IMR-90 (cell line): Measurements from ENCODE around the gene TEX53. TPM values are rescaled to one million over a fixed set of nuclear protein-coding genes. Genes with fewer than 3 reads are reported as not detected.

Source experiments
- ATAC-seq: fragments of 200-7000 bp; cut with Tn5 transposase; 2 replicates; pipeline ENCODE4 v1.9.1; 2020; ENCODE audit warnings: low read depth, mild to moderate bottlenecking, moderate library complexity
- BruUV-seq: library from RNA; stranded (reverse); fragments of 400-500 nt; replicated peaks from 2 replicates; lab custom pipeline; 2021; lab: Mats Ljungman, UMichigan
- CTCF ChIA-PET: fragments of 300-600 bp; formaldehyde crosslinking; extraction: SDS; loops from one replicate; lab custom pipeline; 2021; ENCODE audit warnings: antibody characterized with exemption; lab: Yijun Ruan, JAX
- POLR2A ChIA-PET: fragments of 300-600 bp; sonication (Branson Sonifier 250); formaldehyde crosslinking; loops from one replicate; lab custom pipeline; 2022; ENCODE audit warnings: antibody characterized with exemption; ENCODE audit not compliant: unreplicated experiment; lab: Charles Lee
- DNase-seq: peaks from one replicate; pipeline ENCODE4 v3.0.0; 2013
- H2AFZ ChIP-seq: replicated peaks from 2 replicates; pipeline ENCODE3; 2013; ENCODE audit warnings: low read length, mild to moderate bottlenecking; ENCODE audit not compliant: poor library complexity
- H2AK5ac ChIP-seq: 2 replicates; pipeline ENCODE4 v1.6.1; 2013; ENCODE audit warnings: low read depth, low read length, inconsistent platforms
- H2AK9ac ChIP-seq: replicated peaks from 2 replicates; pipeline ENCODE3; 2013; ENCODE audit warnings: mild to moderate bottlenecking, low read depth, low read length, moderate library complexity; ENCODE audit not compliant: poor library complexity
- H2BK120ac ChIP-seq: 2 replicates; pipeline ENCODE4 v1.6.1; 2013; ENCODE audit warnings: low read depth, low read length, inconsistent platforms
- H2BK15ac ChIP-seq: 3 replicates; pipeline ENCODE4 v1.6.1; 2013; ENCODE audit warnings: low read depth, low read length, inconsistent platforms
- H2BK20ac ChIP-seq: 2 replicates; pipeline ENCODE4 v1.6.1; 2013; ENCODE audit warnings: low read depth, mild to moderate bottlenecking, inconsistent platforms, low read length, moderate library complexity
- H2BK5ac ChIP-seq: 2 replicates; pipeline ENCODE4 v1.6.1; 2013; ENCODE audit warnings: mild to moderate bottlenecking, low read depth, low read length, inconsistent platforms; ENCODE audit not compliant: poor library complexity, severe bottlenecking
- H3K14ac ChIP-seq: replicated peaks from 2 replicates; pipeline ENCODE4 v1.6.1; 2013; ENCODE audit warnings: low read depth, low read length, inconsistent platforms
- H3K18ac ChIP-seq: 2 replicates; pipeline ENCODE4 v1.6.1; 2013; ENCODE audit warnings: low read depth, low read length, control low read depth
- H3K23ac ChIP-seq: 2 replicates; pipeline ENCODE4 v1.6.1; 2013; ENCODE audit warnings: low read depth, low read length, inconsistent platforms
- H3K27ac ChIP-seq: 2 replicates; pipeline ENCODE4 v1.5.1; 2013; ENCODE audit warnings: mild to moderate bottlenecking, control low read depth, low read length; ENCODE audit not compliant: insufficient read depth
- H3K27me3 ChIP-seq: 2 replicates; pipeline ENCODE4 v1.6.1; 2013; ENCODE audit warnings: low read length; ENCODE audit not compliant: control insufficient read depth, insufficient read depth
- H3K36me3 ChIP-seq: 2 replicates; pipeline ENCODE4 v1.6.1; 2013; ENCODE audit warnings: low read length, mixed read lengths; ENCODE audit not compliant: control insufficient read depth, insufficient read depth
- H3K4ac ChIP-seq: 2 replicates; pipeline ENCODE4 v1.6.1; 2013; ENCODE audit warnings: low read depth, low read length, inconsistent platforms
- H3K4me1 ChIP-seq: 2 replicates; pipeline ENCODE4 v1.6.1; 2013; ENCODE audit warnings: low read length, mixed read lengths; ENCODE audit not compliant: control insufficient read depth, insufficient read depth
- H3K4me2 ChIP-seq: 2 replicates; pipeline ENCODE4 v1.6.1; 2013; ENCODE audit warnings: low read depth, mild to moderate bottlenecking, control low read depth, low read length, moderate library complexity
- H3K4me3 ChIP-seq: 2 replicates; pipeline ENCODE4 v1.5.1; 2013; ENCODE audit warnings: low read depth, mild to moderate bottlenecking, control low read depth, low read length, moderate library complexity; ENCODE audit not compliant: insufficient read depth
- H3K56ac ChIP-seq: 2 replicates; pipeline ENCODE4 v1.6.1; 2013; ENCODE audit warnings: low read length, inconsistent platforms; ENCODE audit not compliant: insufficient read depth; ENCODE audit errors: extremely low read depth
- H3K79me1 ChIP-seq, 2 experiments: 2 replicates each; pipeline ENCODE4 v1.6.1; 2013; ENCODE audit warnings: low read length in 2 of 2, inconsistent platforms in 1 of 2, low read depth in 1 of 2
- H3K9ac ChIP-seq: 2 replicates; pipeline ENCODE4 v1.6.1; 2013; ENCODE audit warnings: low read depth, low read length, control low read depth
- H3K9me1 ChIP-seq: 2 replicates; pipeline ENCODE4 v1.6.1; 2013; ENCODE audit warnings: low read length, inconsistent platforms; ENCODE audit not compliant: insufficient read depth
- H3K9me3 ChIP-seq: 2 replicates; pipeline ENCODE4 v1.6.1; 2013; ENCODE audit warnings: low read length; ENCODE audit not compliant: control insufficient read depth, insufficient read depth
- H4K20me1 ChIP-seq: 2 replicates; pipeline ENCODE4 v1.6.1; 2013; ENCODE audit warnings: low read length, inconsistent platforms; ENCODE audit not compliant: insufficient read depth
- H4K5ac ChIP-seq: 2 replicates; pipeline ENCODE4 v1.6.1; 2013; ENCODE audit warnings: mild to moderate bottlenecking, low read depth, low read length, control low read depth
- H4K8ac ChIP-seq, 2 experiments: 2 replicates each; pipeline ENCODE4 v1.6.1; 2013; ENCODE audit warnings: low read depth in 2 of 2, low read length in 2 of 2, control low read depth in 1 of 2, inconsistent platforms in 1 of 2
- H4K91ac ChIP-seq: 2 replicates; pipeline ENCODE4 v1.6.1; 2013; ENCODE audit warnings: low read depth, low read length, inconsistent platforms; ENCODE audit not compliant: insufficient read depth
- BHLHE40 ChIP-seq: fragments of 150-350 bp; IDR thresholded peaks from 2 replicates; pipeline ENCODE4 v1.6.1; 2016; ENCODE audit warnings: mild to moderate bottlenecking, low read depth, low read length
- CEBPB ChIP-seq: IDR thresholded peaks from 2 replicates; pipeline ENCODE4 v1.6.1; 2012; ENCODE audit warnings: low read depth, low read length, improper control_type of control experiment
- CHD1 ChIP-seq: IDR thresholded peaks from 2 replicates; pipeline ENCODE4 v1.6.1; 2012; ENCODE audit warnings: low read depth, low read length, improper control_type of control experiment
- CTCF ChIP-seq: conservative IDR thresholded peaks from 2 replicates; pipeline ENCODE4 v1.5.1; 2012; ENCODE audit warnings: mild to moderate bottlenecking, low read depth, low read length, improper control_type of control experiment
- ELK1 ChIP-seq: fragments of 150-350 bp; IDR thresholded peaks from 2 replicates; pipeline ENCODE4 v1.6.1; 2016; ENCODE audit warnings: low read depth, mild to moderate bottlenecking, low read length, moderate library complexity, borderline replicate concordance
- FOS ChIP-seq: fragments of 150-350 bp; IDR thresholded peaks from 2 replicates; pipeline ENCODE4 v1.6.1; 2016; ENCODE audit warnings: low read depth, low read length
- MAFK ChIP-seq: IDR thresholded peaks from 2 replicates; pipeline ENCODE4 v1.6.1; 2012; ENCODE audit warnings: low read depth, low read length, improper control_type of control experiment
- MAZ ChIP-seq: IDR thresholded peaks from 2 replicates; pipeline ENCODE4 v1.6.1; 2012; ENCODE audit warnings: low read depth, mild to moderate bottlenecking, low read length, improper control_type of control experiment, moderate library complexity, borderline replicate concordance
- MXI1 ChIP-seq: IDR thresholded peaks from 2 replicates; pipeline ENCODE4 v1.6.1; 2012; ENCODE audit warnings: low read depth, mild to moderate bottlenecking, low read length, moderate library complexity, borderline replicate concordance
- NFE2L2 ChIP-seq: fragments of 150-350 bp; IDR thresholded peaks from 2 replicates; pipeline ENCODE4 v1.6.1; 2016; ENCODE audit warnings: low read depth, mild to moderate bottlenecking, low read length
- POLR2A ChIP-seq: IDR thresholded peaks from 2 replicates; pipeline ENCODE4 v1.6.1; 2012; ENCODE audit warnings: mild to moderate bottlenecking, low read depth, low read length
- RAD21 ChIP-seq: IDR thresholded peaks from 2 replicates; pipeline ENCODE4 v1.6.1; 2012; ENCODE audit warnings: low read length, improper control_type of control experiment
- RCOR1 ChIP-seq: IDR thresholded peaks from 2 replicates; pipeline ENCODE4 v1.6.1; 2012; ENCODE audit warnings: mild to moderate bottlenecking, low read length, improper control_type of control experiment; ENCODE audit not compliant: insufficient replicate concordance
- RFX5 ChIP-seq: IDR thresholded peaks from 2 replicates; pipeline ENCODE4 v1.8.0; 2012; ENCODE audit warnings: low read depth, mild to moderate bottlenecking, low read length, moderate library complexity
- SMC3 ChIP-seq: fragments of 150-350 bp; IDR thresholded peaks from 2 replicates; pipeline ENCODE4 v1.6.1; 2016; ENCODE audit warnings: low read depth, mild to moderate bottlenecking, antibody characterized with exemption, low read length, moderate library complexity
- USF2 ChIP-seq: fragments of 150-350 bp; IDR thresholded peaks from 2 replicates; pipeline ENCODE4 v1.6.1; 2017; ENCODE audit warnings: mild to moderate bottlenecking, antibody characterized with exemption, low read length, low read depth
- WGBS, 2 experiments: methylation state at CpG; one replicate each; pipeline versions ENCODE4 v1.1.5 to v1.1.7; 2013; ENCODE audit warnings: missing lambda C conversion rate in 2 of 2; ENCODE audit not compliant: insufficient read length in 1 of 2; ENCODE audit errors: extremely low coverage in 2 of 2; 5-methylcytosine and 5-hydroxymethylcytosine counted together
- dilution Hi-C: fragments of 300-500 bp; cut with HindIII; formaldehyde crosslinking; loops from one replicate; pipeline ENCODE4 v1.14.3; 2018; ENCODE audit warnings: low sequenced_read_pairs; ENCODE audit not compliant: unreplicated experiment
- in situ Hi-C: fragments of 300-500 bp; cut with MboI; formaldehyde crosslinking; loops from 3 replicates; pipeline ENCODE4 v1.14.3; 2019; ENCODE audit warnings: low sequenced_read_pairs, inconsistent platforms, mixed read lengths
- intact Hi-C: fragments of 100-400 bp; cut with micrococcal nuclease; formaldehyde crosslinking; loops from 2 replicates; pipeline ENCODE4 v1.10.0; 2022
- polyA plus RNA-seq, 3 experiments: library from polyadenylated mRNA; depleted of rRNA; stranded (reverse); fragments of >200 nt; gene quantifications; 2 replicates each; pipeline ENCODE4 v1.2.3, GENCODE V29; 2012; ENCODE audit warnings: low replicate concordance in 1 of 3
- total RNA-seq: library from RNA; depleted of rRNA; stranded (reverse); fragments of >200 nt; gene quantifications from 2 replicates; pipeline ENCODE4 v1.2.3, GENCODE V29; 2012

TEX53 gene
- total and polyA plus RNA-seq, 2 of the 4 experiments (the other 2 are of a cell fraction): not detected

- Histone ChIP-seq H3K23ac (no peak overlapping the region), H3K4me2 (no peak overlapping the region), H3K4ac (no peak overlapping the region), H4K91ac (no peak overlapping the region), H4K8ac (no peak overlapping the region), H4K5ac (no peak overlapping the region), H2AK9ac (no peak overlapping the region), H3K9ac (no peak overlapping the region), H3K9me3 (no peaks in the 10 kb centered on the region), H3K56ac (no peak overlapping the region), H3K4me3 (no peak overlapping the region), H3K9me1 (peaks cover 2% of the 10 kb centered on the region; the same call in 1 of the 2 replicates), H2AK5ac (no peak overlapping the region), H2AFZ (no peak overlapping the region), H2BK15ac (no peak overlapping the region), H3K79me1 (no peaks in the 10 kb centered on the region), H3K27me3 (no peaks in the 10 kb centered on the region), H3K27ac (no peak overlapping the region), H3K4me1 (no peaks in the 10 kb centered on the region), H2BK120ac (no peak overlapping the region), H3K14ac (no peak overlapping the region), H2BK20ac (no peak overlapping the region), H2BK5ac (no peak overlapping the region), H4K20me1 (no peaks in the 10 kb centered on the region), H3K36me3 (peaks cover 29% of the 10 kb centered on the region), H3K18ac (no peak overlapping the region)
- TF ChIP-seq FOS (no peak), POLR2A (no peak), SMC3 (no peak), CEBPB (no peak), RAD21 (no peak), RCOR1 (no peak), NFE2L2 (no peak), CTCF (no peak), MAFK (no peak), ELK1 (no peak), MXI1 (no peak), CHD1 (no peak), USF2 (no peak), RFX5 (no peak), BHLHE40 (no peak), MAZ (no peak)
- POLR2A ChIA-PET: no interaction called here
- dilution Hi-C loops: no loop called here
- WGBS, 2 experiments: no CpG with 5 or more reads among the region's 6 CpGs
- no peak for DNase-seq
- ATAC-seq: no peak
- BruUV-seq: no TSS peak
- CTCF ChIA-PET: no interaction called here
- intact Hi-C loops: no loop called here
- in situ Hi-C loops: no loop called here
These were observed 23.2 kb downstream of the TEX53 start for GRCh38 chr9:114634387-114634786.
